Gastroesophageal sphincter (tissue), 3 donors: ENCODE data around the gene KRT38.

Source experiments
- POLR2AphosphoS5 ChIP-seq: sonication (generic); formaldehyde crosslinking; IDR thresholded peaks from one replicate; pipeline ENCODE4 v1.6.1; 2017; ENCODE audit warnings: antibody characterized with exemption
- TF ChIP-seq, protein P1 (sequence below), 4 experiments: fragments of 200-600 bp in 2 of 4; fragments of 450-650 bp in 2 of 4; sonication (generic) in 1 of 4; IDR thresholded peaks; one replicate each; pipeline ENCODE4 v1.5.1; 2017 to 2019; ENCODE audit warnings: antibody characterized with exemption in 4 of 4, mild to moderate bottlenecking in 2 of 4, moderate library complexity in 2 of 4

DNA sequence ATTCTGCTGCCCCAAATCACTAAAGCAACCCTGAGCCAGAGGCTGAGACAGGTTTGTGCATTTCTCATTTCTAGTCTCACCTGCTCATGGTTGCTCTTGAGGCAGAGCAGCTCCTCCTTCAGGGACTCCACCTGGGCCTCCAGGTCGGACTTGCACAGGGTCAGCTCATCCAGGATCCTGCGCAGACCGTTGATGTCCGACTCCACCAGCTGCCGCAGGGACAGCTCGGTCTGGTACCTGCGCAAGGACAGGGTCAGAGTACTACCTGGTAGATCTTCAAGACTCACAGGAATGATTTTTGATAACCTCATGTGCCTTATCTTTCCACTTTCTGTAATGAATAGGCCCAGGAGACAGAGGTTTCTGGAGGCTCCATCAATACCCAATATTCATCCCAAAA lies 44.4 kb downstream of the KRT38 start:
- TF ChIP-seq, protein P1, sequence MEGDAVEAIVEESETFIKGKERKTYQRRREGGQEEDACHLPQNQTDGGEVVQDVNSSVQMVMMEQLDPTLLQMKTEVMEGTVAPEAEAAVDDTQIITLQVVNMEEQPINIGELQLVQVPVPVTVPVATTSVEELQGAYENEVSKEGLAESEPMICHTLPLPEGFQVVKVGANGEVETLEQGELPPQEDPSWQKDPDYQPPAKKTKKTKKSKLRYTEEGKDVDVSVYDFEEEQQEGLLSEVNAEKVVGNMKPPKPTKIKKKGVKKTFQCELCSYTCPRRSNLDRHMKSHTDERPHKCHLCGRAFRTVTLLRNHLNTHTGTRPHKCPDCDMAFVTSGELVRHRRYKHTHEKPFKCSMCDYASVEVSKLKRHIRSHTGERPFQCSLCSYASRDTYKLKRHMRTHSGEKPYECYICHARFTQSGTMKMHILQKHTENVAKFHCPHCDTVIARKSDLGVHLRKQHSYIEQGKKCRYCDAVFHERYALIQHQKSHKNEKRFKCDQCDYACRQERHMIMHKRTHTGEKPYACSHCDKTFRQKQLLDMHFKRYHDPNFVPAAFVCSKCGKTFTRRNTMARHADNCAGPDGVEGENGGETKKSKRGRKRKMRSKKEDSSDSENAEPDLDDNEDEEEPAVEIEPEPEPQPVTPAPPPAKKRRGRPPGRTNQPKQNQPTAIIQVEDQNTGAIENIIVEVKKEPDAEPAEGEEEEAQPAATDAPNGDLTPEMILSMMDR (IDR thresholded peaks at IDR 0.05) = no peak
- no peak for TF ChIP-seq POLR2AphosphoS5
